ENCODE data around the gene NSFL1C. TPM values are rescaled to one million over a fixed set of nuclear protein-coding genes. Genes with fewer than 3 reads are reported as not detected.

NSFL1C gene
- total and polyA plus RNA-seq, 9 of the 15 experiments (the other 6 are each of a cell fraction or from before 2014, with no cell fraction given), result 20.8 to 119 (median 47.0) TPM

- H4K20me1 ChIP-seq (replicated peaks; ENCODE audit: control insufficient read depth, insufficient read depth, low read length), result peaks cover 8% of the 10 kb centered on the region; the same call in 1 of the 2 replicates
- no peaks in the 10 kb centered on the region for H3K9me1 ChIP-seq (ENCODE audit: control insufficient read depth, insufficient read depth, low read length)
- WGBS (ENCODE audit: insufficient coverage, low coverage, missing lambda C conversion rate), result 28% methylated on average over 11 of the region's 11 CpGs
- intact Hi-C loops (cut with micrococcal nuclease), result loop anchor here (1.0 to 10.0 kb wide), 3 partner anchors 29 to 145 kb away; partner anchors contain the start of gene SDCBP2
- BruUV-seq (replicated peaks), result no TSS peak
- no peak overlapping the region for H3K4me3 ChIP-seq
- peaks cover 15% of the 10 kb centered on the region for H3K79me2 ChIP-seq (ENCODE audit: control insufficient read depth, insufficient read depth, low read length)
- H3K27me3 ChIP-seq (ENCODE audit: control insufficient read depth in 2 of 2, insufficient read depth in 2 of 2, low read length in 2 of 2), result no peaks in the 10 kb centered on the region
- in situ Hi-C loops (cut with MboI), result no loop called here
- peak overlapping the region; percentile 71 for H2AFZ ChIP-seq (ENCODE audit: low read depth, low read length)
- peak overlapping the region; percentile 68; the same call in 2 of the 3 replicates for H3K27ac ChIP-seq (ENCODE audit: extremely low read depth, low read depth, low read length)
- peaks cover 22 to 41% of the 10 kb centered on the region in 2 experiments for H3K4me1 ChIP-seq (replicated peaks in 1 of 2; ENCODE audit: control insufficient read depth in 2 of 2, insufficient read depth in 2 of 2, low read length in 2 of 2)
- H3K36me3 ChIP-seq (ENCODE audit: control insufficient read depth, insufficient read depth, low read length), result peaks cover 7% of the 10 kb centered on the region
- FAIRE-seq (peak; percentile 88), ATAC-seq (peak; percentile 54), DNase-seq (ENCODE audit: extremely low read depth in 1 of 4, low spot score in 3 of 4) (peak; percentile 42 to 86 (median 46))
- POLR2A ChIA-PET, result interaction anchor here (1.1 kb wide), 1 partner anchor 87 kb away, joined by 3 read pairs; no protein-coding TSS in a partner anchor
- no peak overlapping the region for H3K4me2 ChIP-seq (ENCODE audit: insufficient read depth, low read length)
- peak overlapping the region in 1 of 2 experiments; percentile 34; a peak in 1 of 4 replicates for H3K9ac ChIP-seq (ENCODE audit: insufficient read depth in 1 of 2, low read depth in 2 of 2, low read length in 2 of 2)
- no peaks in the 10 kb centered on the region for H3K9me3 ChIP-seq (replicated peaks; ENCODE audit: control insufficient read depth, insufficient read depth, low read depth, low read length)
- CTCF ChIA-PET (ENCODE audit: low intra/inter-chr PET ratio), result interaction anchor here (1.2 kb wide), 2 partner anchors 27 to 157 kb away, joined by 3 to 6 read pairs; no protein-coding TSS in a partner anchor
- TF ChIP-seq MGA (IDR thresholded peaks at IDR 0.05) (peak; percentile 21; the same call in 1 of the 2 replicates), ZBTB9 (CRISPR knock-in tag; IDR thresholded peaks at IDR 0.05) (no peak), C11orf30 (IDR thresholded peaks at IDR 0.05; ENCODE audit: low read depth) (peak; percentile 10; the same call in 1 of the 2 replicates), JUND (IDR thresholded peaks at IDR 0.05; ENCODE audit: borderline replicate concordance, low read depth, low read length) (peak; percentile 35), JUND (tag; IDR thresholded peaks at IDR 0.05; ENCODE audit: borderline replicate concordance, low read depth, low read length) (peak; percentile 23; the same call in 1 of the 3 replicates), SMARCA4 (IDR thresholded peaks at IDR 0.05) (peak; percentile 39; the same call in 1 of the 2 replicates), ARID1B (IDR thresholded peaks at IDR 0.05) (peak; percentile 24; the same call in 1 of the 2 replicates)
These were observed 3.4 kb upstream of the NSFL1C start for GRCh38 chr20:1469925-1470571.
